22Rv1 (cell line): Measurements from ENCODE around the gene TMEM40.

Experiments used
- ZFX ChIP-seq: fragments of 450-650 bp; IDR thresholded peaks from 2 replicates; pipeline ENCODE4 v1.6.1; 2017; ENCODE audit warnings: antibody characterized with exemption, borderline replicate concordance
- TF ChIP-seq, protein P1 (sequence below): fragments of 450-650 bp; IDR thresholded peaks from 2 replicates; pipeline ENCODE4 v1.5.1; 2017; ENCODE audit warnings: mild to moderate bottlenecking

DNA sequence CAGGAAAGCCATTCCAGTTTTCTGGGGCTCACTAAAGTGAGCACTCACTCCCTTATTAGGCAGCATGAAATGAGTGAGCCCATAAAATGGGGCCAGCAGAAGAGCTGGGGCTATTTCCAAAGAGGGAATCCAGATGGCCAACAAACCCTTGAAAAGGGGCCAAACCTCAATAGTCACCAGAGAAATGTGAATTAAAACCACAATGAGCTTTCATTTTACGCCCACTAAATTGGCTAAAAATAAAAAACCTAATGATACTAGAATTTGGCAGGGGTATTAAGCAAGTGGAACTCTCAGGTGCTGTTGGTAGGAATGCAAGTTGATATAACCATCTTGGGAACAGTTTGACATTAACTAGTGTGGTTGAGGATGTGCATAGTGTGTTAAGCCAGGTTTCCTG lies 53.1 kb downstream of the TMEM40 start:
- TF ChIP-seq, protein P1, sequence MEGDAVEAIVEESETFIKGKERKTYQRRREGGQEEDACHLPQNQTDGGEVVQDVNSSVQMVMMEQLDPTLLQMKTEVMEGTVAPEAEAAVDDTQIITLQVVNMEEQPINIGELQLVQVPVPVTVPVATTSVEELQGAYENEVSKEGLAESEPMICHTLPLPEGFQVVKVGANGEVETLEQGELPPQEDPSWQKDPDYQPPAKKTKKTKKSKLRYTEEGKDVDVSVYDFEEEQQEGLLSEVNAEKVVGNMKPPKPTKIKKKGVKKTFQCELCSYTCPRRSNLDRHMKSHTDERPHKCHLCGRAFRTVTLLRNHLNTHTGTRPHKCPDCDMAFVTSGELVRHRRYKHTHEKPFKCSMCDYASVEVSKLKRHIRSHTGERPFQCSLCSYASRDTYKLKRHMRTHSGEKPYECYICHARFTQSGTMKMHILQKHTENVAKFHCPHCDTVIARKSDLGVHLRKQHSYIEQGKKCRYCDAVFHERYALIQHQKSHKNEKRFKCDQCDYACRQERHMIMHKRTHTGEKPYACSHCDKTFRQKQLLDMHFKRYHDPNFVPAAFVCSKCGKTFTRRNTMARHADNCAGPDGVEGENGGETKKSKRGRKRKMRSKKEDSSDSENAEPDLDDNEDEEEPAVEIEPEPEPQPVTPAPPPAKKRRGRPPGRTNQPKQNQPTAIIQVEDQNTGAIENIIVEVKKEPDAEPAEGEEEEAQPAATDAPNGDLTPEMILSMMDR, result no peak
- TF ChIP-seq ZFX, result no peak
